Natural killer cell treated with Interleukin-12 subunit alpha and Interleukin-12 subunit beta and Interleukin-15 and Interleukin-18, amount 100 ng/mL, for 72 hours (primary cell): ENCODE results near the gene OGFR. TPM values are rescaled to one million over a fixed set of nuclear protein-coding genes. Genes with fewer than 3 reads are reported as not detected.

Experiments used
- ATAC-seq, 2 donors: fragments of 150-1000 bp; cut with Tn5 transposase in 1 of 2; sonication (Bioruptor Pico), chemical (Tn5 transposase) in 1 of 2; 2 replicates each; pipeline ENCODE4 v1.10.0; 2021
- DNase-seq: peaks from one replicate; pipeline ENCODE4 v3.0.0; 2022; ENCODE audit warnings: low spot score
- H3K27ac Mint-ChIP-seq, 2 donors: 1 replicate in 1 of 2; 2 replicates in 1 of 2; pipeline ENCODE4 v1.8.0; 2022; ENCODE audit warnings: mixed read lengths in 2 of 2, mild to moderate bottlenecking in 1 of 2, moderate library complexity in 1 of 2
- H3K27me3 Mint-ChIP-seq, 2 donors: 1 replicate in 1 of 2; 2 replicates in 1 of 2; pipeline ENCODE4 v1.8.0; 2022; ENCODE audit warnings: mixed read lengths in 2 of 2
- H3K36me3 Mint-ChIP-seq: one replicate; pipeline ENCODE4 v1.8.0; 2022; ENCODE audit warnings: mixed read lengths
- H3K4me1 Mint-ChIP-seq, 2 donors: 1 replicate in 1 of 2; 2 replicates in 1 of 2; pipeline ENCODE4 v1.8.0; 2022; ENCODE audit warnings: low read depth in 2 of 2, mixed read lengths in 2 of 2, mild to moderate bottlenecking in 1 of 2
- H3K4me3 Mint-ChIP-seq: one replicate; pipeline ENCODE4 v1.8.0; 2022; ENCODE audit warnings: mixed read lengths
- H3K9me3 Mint-ChIP-seq: 2 replicates; pipeline ENCODE4 v1.8.0; 2022; ENCODE audit warnings: mixed read lengths
- total RNA-seq, 2 donors: library from RNA; stranded (reverse); gene quantifications; one replicate each; pipeline ENCODE4 v1.2.3, GENCODE V29; 2022

OGFR gene
- total RNA-seq, 2 donors from 2014 or later = 75.9 to 88.7 TPM

- peak overlapping the region in 1 of 2 donors; percentile 32 for H3K27ac Mint-ChIP-seq
- H3K4me3 Mint-ChIP-seq = no peak overlapping the region
- ATAC-seq = no peak
Measured at GRCh38 chr20:62772990-62773844, 31.4 kb upstream of the OGFR start.

GRCh38 chr20:62773845-62774714 lies 30.6 kb upstream of the OGFR start:
- Mint-ChIP-seq H3K36me3 (no peaks in the 10 kb centered on the region), H3K4me3 (no peak overlapping the region), H3K27me3 (peaks cover 0 to 2% of the 10 kb centered on the region in 2 donors), H3K9me3 (no peaks in the 10 kb centered on the region), H3K4me1 (peaks cover 9% of the 10 kb centered on the region in 2 donors), H3K27ac (peak overlapping the region in 1 of 2 donors; percentile 29)
- no peak for DNase-seq
- no peak for ATAC-seq

More at GRCh38 chr20:62772990-62773844, 31.4 kb upstream of the OGFR start:
- no peak for DNase-seq
- H3K36me3 Mint-ChIP-seq = no peaks in the 10 kb centered on the region
- peaks cover 9% of the 10 kb centered on the region in 2 donors for H3K4me1 Mint-ChIP-seq
- H3K9me3 Mint-ChIP-seq = no peaks in the 10 kb centered on the region
- H3K27me3 Mint-ChIP-seq = peaks cover 0 to 2% of the 10 kb centered on the region in 2 donors

GRCh38 chr20:62774762-62775161 lies 29.9 kb upstream of the OGFR start:
- Mint-ChIP-seq H3K4me1 (peaks cover 9% of the 10 kb centered on the region in 2 donors), H3K4me3 (no peak overlapping the region), H3K9me3 (no peaks in the 10 kb centered on the region), H3K27ac (peak overlapping the region in 1 of 2 donors; percentile 29), H3K27me3 (peaks cover 0 to 2% of the 10 kb centered on the region in 2 donors), H3K36me3 (no peaks in the 10 kb centered on the region)
- ATAC-seq (no peak), DNase-seq (no peak)

GRCh38 chr20:62775206-62775605 lies 29.4 kb upstream of the OGFR start:
- no peaks in the 10 kb centered on the region for H3K36me3 Mint-ChIP-seq
- ATAC-seq (no peak), DNase-seq (no peak)
- H3K9me3 Mint-ChIP-seq = no peaks in the 10 kb centered on the region
- no peak overlapping the region for H3K4me3 Mint-ChIP-seq
- H3K27ac Mint-ChIP-seq = peak overlapping the region; percentile 29 to 92
- H3K4me1 Mint-ChIP-seq = peaks cover 9% of the 10 kb centered on the region in 2 donors
- peaks cover 0 to 2% of the 10 kb centered on the region in 2 donors for H3K27me3 Mint-ChIP-seq

- peak overlapping the region; percentile 30 for H3K4me3 Mint-ChIP-seq
- H3K36me3 Mint-ChIP-seq = no peaks in the 10 kb centered on the region
- peak overlapping the region; percentile 92 for H3K27ac Mint-ChIP-seq
- peaks cover 9% of the 10 kb centered on the region in 2 donors for H3K4me1 Mint-ChIP-seq
- ATAC-seq (no peak), DNase-seq (no peak)
- peaks cover 0 to 2% of the 10 kb centered on the region in 2 donors for H3K27me3 Mint-ChIP-seq
- no peaks in the 10 kb centered on the region for H3K9me3 Mint-ChIP-seq
Measured at GRCh38 chr20:62776035-62776691, 28.5 kb upstream of the OGFR start.

- H3K4me1 Mint-ChIP-seq = peaks cover 9% of the 10 kb centered on the region in 2 donors
- H3K27me3 Mint-ChIP-seq = peaks cover 0 to 2% of the 10 kb centered on the region in 2 donors
- H3K27ac Mint-ChIP-seq = peak overlapping the region; percentile 92
- no peaks in the 10 kb centered on the region for H3K36me3 Mint-ChIP-seq
- H3K4me3 Mint-ChIP-seq = peak overlapping the region; percentile 76
- DNase-seq (no peak), ATAC-seq (peak; percentile 74 to 82)
- no peaks in the 10 kb centered on the region for H3K9me3 Mint-ChIP-seq
Measured at GRCh38 chr20:62776692-62777527, 27.7 kb upstream of the OGFR start.

GRCh38 chr20:62777528-62777830 lies 27.2 kb upstream of the OGFR start:
- no peaks in the 10 kb centered on the region for H3K9me3 Mint-ChIP-seq
- H3K27me3 Mint-ChIP-seq = peaks cover 0 to 2% of the 10 kb centered on the region in 2 donors
- H3K27ac Mint-ChIP-seq = peak overlapping the region; percentile 92
- DNase-seq (no peak), ATAC-seq (no peak)
- peaks cover 9% of the 10 kb centered on the region in 2 donors for H3K4me1 Mint-ChIP-seq
- H3K36me3 Mint-ChIP-seq = no peaks in the 10 kb centered on the region
- peak overlapping the region; percentile 76 for H3K4me3 Mint-ChIP-seq

GRCh38 chr20:62778058-62778457 lies 26.6 kb upstream of the OGFR start:
- Mint-ChIP-seq H3K4me3 (peak overlapping the region; percentile 14), H3K27me3 (peaks cover 0 to 2% of the 10 kb centered on the region in 2 donors), H3K36me3 (no peaks in the 10 kb centered on the region), H3K4me1 (peaks cover 9% of the 10 kb centered on the region in 2 donors), H3K9me3 (no peaks in the 10 kb centered on the region), H3K27ac (peak overlapping the region in 1 of 2 donors; percentile 39)
- DNase-seq = no peak
- ATAC-seq = no peak

GRCh38 chr20:62778601-62779416 lies 25.8 kb upstream of the OGFR start:
- Mint-ChIP-seq H3K9me3 (no peaks in the 10 kb centered on the region), H3K4me3 (peak overlapping the region; percentile 14), H3K27me3 (peaks cover 0 to 2% of the 10 kb centered on the region in 2 donors), H3K4me1 (peaks cover 9% of the 10 kb centered on the region in 2 donors), H3K27ac (peak overlapping the region in 1 of 2 donors; percentile 39), H3K36me3 (no peaks in the 10 kb centered on the region)
- no peak for DNase-seq
- ATAC-seq = no peak

GRCh38 chr20:62779417-62779685 lies 25.3 kb upstream of the OGFR start:
- Mint-ChIP-seq H3K4me3 (no peak overlapping the region), H3K9me3 (no peaks in the 10 kb centered on the region), H3K27ac (no peak overlapping the region), H3K27me3 (peaks cover 0 to 2% of the 10 kb centered on the region in 2 donors), H3K4me1 (peaks cover 9% of the 10 kb centered on the region in 2 donors), H3K36me3 (no peaks in the 10 kb centered on the region)
- ATAC-seq (no peak), DNase-seq (no peak)

- H3K4me3 Mint-ChIP-seq = no peak overlapping the region
- peaks cover 9% of the 10 kb centered on the region in 2 donors for H3K4me1 Mint-ChIP-seq
- no peaks in the 10 kb centered on the region for H3K9me3 Mint-ChIP-seq
- H3K27me3 Mint-ChIP-seq = peaks cover 0 to 2% of the 10 kb centered on the region in 2 donors
- no peaks in the 10 kb centered on the region for H3K36me3 Mint-ChIP-seq
- no peak for DNase-seq
- no peak for ATAC-seq
- H3K27ac Mint-ChIP-seq = no peak overlapping the region
Measured at GRCh38 chr20:62780204-62780603, 24.4 kb upstream of the OGFR start.

GRCh38 chr20:62780696-62781095 lies 23.9 kb upstream of the OGFR start:
- Mint-ChIP-seq H3K36me3 (no peaks in the 10 kb centered on the region), H3K27me3 (peaks cover 0 to 2% of the 10 kb centered on the region in 2 donors), H3K9me3 (no peaks in the 10 kb centered on the region), H3K4me3 (no peak overlapping the region), H3K4me1 (peaks cover 9% of the 10 kb centered on the region in 2 donors), H3K27ac (no peak overlapping the region)
- ATAC-seq (no peak), DNase-seq (no peak)
